ENCODE data around the gene ENTPD1. TPM values are rescaled to one million over a fixed set of nuclear protein-coding genes. Genes with fewer than 3 reads are reported as not detected.

ENTPD1 gene
- total and polyA plus RNA-seq, 8 donors: 3.7 to 56.7 (median 9.7) TPM

- WGBS, 5 donors: 57 to 82% (median 61%) methylated on average over 1 of the region's 1 CpG
- DNase-seq: no peak
- Histone ChIP-seq H3K4me1 (peaks cover 0 to 36% (median 2%) of the 10 kb centered on the region in 4 donors), H3K27me3 (no peaks in the 10 kb centered on the region), H3K9me3 (no peaks in the 10 kb centered on the region), H3K36me3 (no peaks in the 10 kb centered on the region), H3K4me3 (no peak overlapping the region), H3K27ac (peak overlapping the region in 1 of 5 donors; percentile 56)
- no peak for TF ChIP-seq EP300 (IDR thresholded peaks at IDR 0.05)
- TF ChIP-seq, protein P1, sequence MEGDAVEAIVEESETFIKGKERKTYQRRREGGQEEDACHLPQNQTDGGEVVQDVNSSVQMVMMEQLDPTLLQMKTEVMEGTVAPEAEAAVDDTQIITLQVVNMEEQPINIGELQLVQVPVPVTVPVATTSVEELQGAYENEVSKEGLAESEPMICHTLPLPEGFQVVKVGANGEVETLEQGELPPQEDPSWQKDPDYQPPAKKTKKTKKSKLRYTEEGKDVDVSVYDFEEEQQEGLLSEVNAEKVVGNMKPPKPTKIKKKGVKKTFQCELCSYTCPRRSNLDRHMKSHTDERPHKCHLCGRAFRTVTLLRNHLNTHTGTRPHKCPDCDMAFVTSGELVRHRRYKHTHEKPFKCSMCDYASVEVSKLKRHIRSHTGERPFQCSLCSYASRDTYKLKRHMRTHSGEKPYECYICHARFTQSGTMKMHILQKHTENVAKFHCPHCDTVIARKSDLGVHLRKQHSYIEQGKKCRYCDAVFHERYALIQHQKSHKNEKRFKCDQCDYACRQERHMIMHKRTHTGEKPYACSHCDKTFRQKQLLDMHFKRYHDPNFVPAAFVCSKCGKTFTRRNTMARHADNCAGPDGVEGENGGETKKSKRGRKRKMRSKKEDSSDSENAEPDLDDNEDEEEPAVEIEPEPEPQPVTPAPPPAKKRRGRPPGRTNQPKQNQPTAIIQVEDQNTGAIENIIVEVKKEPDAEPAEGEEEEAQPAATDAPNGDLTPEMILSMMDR (IDR thresholded peaks at IDR 0.05): no peak
- TF ChIP-seq POLR2A (IDR thresholded peaks at IDR 0.05): no peak
- no peak for TF ChIP-seq POLR2AphosphoS5 (IDR thresholded peaks at IDR 0.05)
- intact Hi-C loops (cut with DNase I; ENCODE audit: low total_unique reads): no loop called here
Measured at GRCh38 chr10:95821720-95822119, 65.8 kb downstream of the ENTPD1 start.

GRCh38 chr10:95830044-95830443 lies 74.1 kb downstream of the ENTPD1 start:
- intact Hi-C loops (cut with DNase I; ENCODE audit: low total_unique reads): no loop called here
- Histone ChIP-seq H3K9me3 (no peaks in the 10 kb centered on the region), H3K27me3 (no peaks in the 10 kb centered on the region), H3K27ac (no peak overlapping the region), H3K36me3 (no peaks in the 10 kb centered on the region), H3K4me3 (no peak overlapping the region), H3K4me1 (peaks cover 0 to 28% (median 12%) of the 10 kb centered on the region in 4 donors)
- DNase-seq: no peak
- TF ChIP-seq POLR2AphosphoS5 (IDR thresholded peaks at IDR 0.05) (no peak), EP300 (IDR thresholded peaks at IDR 0.05) (no peak), POLR2A (IDR thresholded peaks at IDR 0.05) (no peak)
- TF ChIP-seq, protein P1 (IDR thresholded peaks at IDR 0.05): no peak

GRCh38 chr10:95831076-95831475 lies 75.1 kb downstream of the ENTPD1 start:
- no peaks in the 10 kb centered on the region for H3K36me3 ChIP-seq
- no peak overlapping the region for H3K4me3 ChIP-seq
- intact Hi-C loops (cut with DNase I; ENCODE audit: low total_unique reads): no loop called here
- WGBS, 5 donors: 92 to 98% (median 94%) methylated on average over 3 of the region's 3 CpGs
- DNase-seq: no peak
- peaks cover 0 to 28% (median 12%) of the 10 kb centered on the region in 4 donors for H3K4me1 ChIP-seq
- H3K9me3 ChIP-seq: no peaks in the 10 kb centered on the region
- TF ChIP-seq, protein P1 (IDR thresholded peaks at IDR 0.05): no peak
- H3K27ac ChIP-seq: peak overlapping the region in 2 of 5 donors; percentile 69 to 72
- H3K27me3 ChIP-seq: no peaks in the 10 kb centered on the region

DNA sequence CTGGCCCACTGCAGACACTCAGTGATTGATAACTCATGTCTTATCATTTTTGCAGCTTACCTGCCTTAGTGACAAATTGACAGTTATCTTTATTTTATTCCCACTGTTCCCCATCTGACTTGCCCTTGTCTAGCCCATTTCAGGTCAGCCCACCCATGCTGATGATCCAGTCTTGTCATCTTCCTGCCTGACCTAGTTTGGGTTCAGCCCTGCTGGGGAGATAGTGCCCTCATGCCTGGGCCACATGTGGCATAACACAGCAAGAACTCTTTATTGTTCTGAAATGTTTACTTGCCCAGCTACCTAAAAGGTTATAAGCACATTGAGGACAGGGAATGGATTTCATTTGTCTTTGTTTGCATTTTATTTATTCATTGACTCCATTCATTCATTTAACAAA lies 75.6 kb downstream of the ENTPD1 start:
- Histone ChIP-seq H3K4me3 (no peak overlapping the region), H3K4me1 (peaks cover 0 to 30% (median 12%) of the 10 kb centered on the region in 4 donors), H3K9me3 (no peaks in the 10 kb centered on the region), H3K27ac (peak overlapping the region in 3 of 5 donors; percentile 54 to 72 (median 69)), H3K27me3 (no peaks in the 10 kb centered on the region), H3K36me3 (no peaks in the 10 kb centered on the region)
- no peak for DNase-seq
- TF ChIP-seq EP300 (IDR thresholded peaks at IDR 0.05): no peak
- TF ChIP-seq POLR2AphosphoS5 (IDR thresholded peaks at IDR 0.05): no peak
- TF ChIP-seq, protein P1 (IDR thresholded peaks at IDR 0.05): no peak
- TF ChIP-seq POLR2A (IDR thresholded peaks at IDR 0.05): no peak
- intact Hi-C loops (cut with DNase I; ENCODE audit: low total_unique reads): no loop called here
